NCI-H2196 (cell line): ENCODE measurements around the gene NR4A1.

Experiments used
- DNase-seq: peaks from one replicate; lab custom pipeline; 2025; ENCODE audit not compliant: unreplicated experiment; lab: John Stamatoyannopoulos, UW

NR4A1 gene

DNA sequence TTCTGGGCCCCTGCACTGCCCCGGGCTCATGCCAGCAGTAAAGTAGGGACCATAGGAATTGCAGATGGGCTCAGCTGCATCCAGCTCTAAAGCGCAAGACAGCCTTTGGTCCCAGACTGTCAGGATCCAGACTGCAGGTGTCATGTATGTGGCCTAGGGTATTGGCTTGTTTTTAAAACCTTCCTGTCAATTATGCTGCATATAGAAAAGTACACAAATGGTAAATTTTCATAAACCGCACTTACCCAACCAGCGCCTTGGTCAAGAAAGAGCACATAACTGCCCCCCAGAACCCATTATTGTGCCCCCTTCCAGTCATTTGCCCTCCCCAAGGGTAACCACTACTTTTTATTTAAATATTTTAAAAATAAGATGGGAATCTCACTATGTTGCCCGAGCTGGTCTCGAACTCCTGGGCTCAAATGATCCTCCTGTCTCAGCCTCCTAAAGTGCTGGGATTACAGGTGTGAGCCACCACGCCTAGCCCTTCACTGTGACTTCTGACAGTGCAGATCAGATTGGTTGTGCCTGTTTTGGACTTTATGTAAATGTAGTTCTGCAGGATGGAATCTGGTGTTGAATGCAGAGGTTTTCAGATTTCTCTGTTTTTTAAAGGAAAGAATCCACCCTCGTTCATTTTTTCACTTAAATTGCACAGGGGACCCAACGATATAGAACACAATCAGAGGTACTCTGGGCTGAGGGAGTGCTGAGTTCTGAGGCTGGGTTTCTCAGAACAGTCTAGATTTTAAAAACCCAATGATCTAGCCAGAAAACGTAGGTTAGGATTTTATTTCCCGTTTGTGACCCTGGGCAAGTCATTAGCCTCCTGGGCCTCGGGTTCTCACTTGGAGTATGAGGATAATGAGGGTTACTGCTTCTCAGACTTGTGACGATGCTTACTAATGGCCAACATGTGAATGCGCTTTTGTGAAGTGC, 6.7 kb downstream of the NR4A1 start:
- DNase-seq = no peak

DNA sequence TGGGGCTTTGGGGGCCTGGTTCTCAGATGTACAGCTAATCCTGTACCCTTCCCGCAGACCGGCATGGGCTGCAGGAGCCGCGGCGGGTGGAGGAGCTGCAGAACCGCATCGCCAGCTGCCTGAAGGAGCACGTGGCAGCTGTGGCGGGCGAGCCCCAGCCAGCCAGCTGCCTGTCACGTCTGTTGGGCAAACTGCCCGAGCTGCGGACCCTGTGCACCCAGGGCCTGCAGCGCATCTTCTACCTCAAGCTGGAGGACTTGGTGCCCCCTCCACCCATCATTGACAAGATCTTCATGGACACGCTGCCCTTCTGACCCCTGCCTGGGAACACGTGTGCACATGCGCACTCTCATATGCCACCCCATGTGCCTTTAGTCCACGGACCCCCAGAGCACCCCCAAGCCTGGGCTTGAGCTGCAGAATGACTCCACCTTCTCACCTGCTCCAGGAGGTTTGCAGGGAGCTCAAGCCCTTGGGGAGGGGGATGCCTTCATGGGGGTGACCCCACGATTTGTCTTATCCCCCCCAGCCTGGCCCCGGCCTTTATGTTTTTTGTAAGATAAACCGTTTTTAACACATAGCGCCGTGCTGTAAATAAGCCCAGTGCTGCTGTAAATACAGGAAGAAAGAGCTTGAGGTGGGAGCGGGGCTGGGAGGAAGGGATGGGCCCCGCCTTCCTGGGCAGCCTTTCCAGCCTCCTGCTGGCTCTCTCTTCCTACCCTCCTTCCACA, 7.6 kb downstream of the NR4A1 start:
- DNase-seq = no peak

DNA sequence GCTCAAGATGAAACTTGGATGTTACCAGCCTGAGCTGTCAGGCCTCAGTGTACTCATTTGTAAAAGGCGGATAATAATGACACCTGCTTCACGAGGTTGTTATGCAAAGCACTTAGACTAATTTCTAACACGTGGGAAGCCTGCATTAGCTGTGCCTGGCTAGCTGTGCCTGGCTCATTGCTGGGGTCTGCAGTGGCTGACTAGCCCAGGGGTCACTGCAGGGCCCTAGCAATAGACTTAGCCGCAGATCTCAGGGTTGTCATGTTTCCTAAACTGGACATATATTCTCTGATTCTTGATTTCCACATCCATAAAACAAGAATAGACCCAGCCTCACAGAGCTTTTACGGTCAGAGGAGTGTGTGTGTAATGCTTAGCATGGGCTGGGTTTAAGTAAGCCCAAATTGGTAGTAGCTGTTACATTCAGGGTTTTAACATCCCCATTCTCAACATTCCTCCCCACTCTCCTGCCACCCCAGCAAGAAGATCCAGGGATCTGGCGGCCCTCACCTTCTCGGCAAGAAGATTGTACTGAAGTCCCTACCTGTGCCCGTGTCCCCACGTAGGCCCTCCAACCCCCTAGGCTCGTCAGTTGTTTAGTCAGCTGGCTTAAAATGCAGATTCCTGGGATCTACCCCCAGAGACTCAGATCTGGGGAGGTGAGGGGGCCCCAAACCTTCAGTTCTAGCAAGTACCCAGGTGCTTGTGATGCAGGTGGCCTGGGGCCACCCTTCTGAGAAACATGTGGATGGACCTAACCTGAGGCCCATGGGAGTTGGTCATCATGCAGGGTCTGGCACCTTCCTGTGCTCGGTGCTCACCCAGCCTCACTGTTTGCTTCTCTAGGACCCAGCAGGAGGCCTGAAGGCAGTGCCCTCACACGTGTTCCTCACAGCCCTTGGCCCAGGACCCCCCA, 8.6 kb downstream of the NR4A1 start:
- no peak for DNase-seq

DNA sequence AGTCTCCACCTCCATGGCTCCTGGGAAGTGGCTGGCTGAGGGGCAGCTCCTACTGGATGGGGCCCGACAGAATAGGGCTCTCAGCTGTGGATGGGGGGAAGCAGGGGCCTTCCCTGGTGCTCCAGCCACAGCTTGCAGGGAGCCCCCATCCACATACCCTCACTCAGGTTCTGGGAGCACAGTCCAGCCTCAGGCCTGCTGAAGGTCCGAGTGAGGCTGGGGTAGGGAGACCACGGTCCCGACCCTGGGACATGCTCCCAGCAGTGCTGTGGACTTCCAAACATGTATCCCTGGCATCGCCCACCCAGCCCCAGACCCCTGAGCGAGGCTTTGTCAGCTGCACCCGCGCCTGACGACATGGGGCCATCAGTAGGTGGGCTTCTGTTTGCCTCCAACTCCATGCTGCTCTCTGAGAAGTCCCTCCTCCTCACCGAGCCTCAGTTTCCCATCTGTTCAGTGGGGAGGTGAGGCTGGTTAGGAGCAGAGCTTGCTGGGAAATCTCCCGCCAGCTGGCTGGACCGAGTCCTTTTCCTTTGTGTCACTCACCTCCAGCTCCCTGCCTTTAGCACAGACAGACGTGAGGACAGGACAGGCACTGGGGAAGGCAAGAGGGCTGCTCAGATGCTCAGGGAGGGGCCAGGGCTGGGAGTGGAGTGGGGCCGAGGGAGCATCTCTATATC, 9.4 kb downstream of the NR4A1 start:
- no peak for DNase-seq

GRCh38 chr12:52061470-52062166, 10.4 kb downstream of the NR4A1 start:
- no peak for DNase-seq

DNA sequence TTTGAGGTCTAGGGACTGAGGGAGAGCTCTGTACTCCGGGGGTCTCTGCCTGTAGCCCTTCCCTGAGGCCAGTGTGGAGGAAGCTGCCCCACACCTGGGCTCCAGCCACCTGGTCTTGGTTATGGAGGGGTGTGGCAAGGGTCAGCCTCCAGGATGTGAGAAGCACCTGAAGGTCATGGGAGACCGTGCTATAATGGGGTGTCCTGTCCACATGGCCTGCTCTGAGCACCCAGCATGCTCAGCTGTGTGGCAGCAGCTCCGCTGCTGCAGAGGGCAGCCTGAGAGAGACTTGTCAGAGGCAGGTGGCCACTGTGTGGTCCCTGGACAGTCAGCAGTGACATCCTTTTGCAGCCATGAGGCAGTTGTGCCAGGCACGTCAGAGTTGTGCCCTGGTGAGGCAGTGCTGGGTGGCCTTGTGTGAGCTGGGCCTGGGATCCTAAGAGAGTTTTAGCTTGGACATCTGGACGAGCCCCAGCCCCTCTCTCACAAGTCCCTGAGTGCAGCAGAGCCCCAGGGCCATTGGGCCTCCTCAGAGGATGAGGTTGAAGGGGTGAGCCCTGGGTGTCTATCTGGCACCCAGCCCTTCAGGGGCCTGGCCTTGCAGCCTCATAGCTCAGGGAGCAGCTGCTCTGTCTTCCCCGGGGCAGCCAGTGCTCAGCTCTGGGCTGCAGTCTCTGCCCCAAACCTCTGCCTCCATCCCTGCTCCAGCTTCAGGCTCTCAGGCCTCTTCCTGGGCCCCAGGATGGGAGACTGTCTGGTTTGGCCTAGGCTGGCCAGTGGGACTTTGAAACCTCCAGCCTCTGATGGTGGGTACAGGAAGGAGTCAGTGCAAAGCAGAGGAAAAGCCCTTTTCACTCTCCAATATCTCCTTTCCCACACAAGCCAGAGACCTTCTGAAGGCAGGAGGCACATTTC, 11.2 kb downstream of the NR4A1 start:
- DNase-seq = no peak

GRCh38 chr12:52063082-52063924, 12.1 kb downstream of the NR4A1 start:
- no peak for DNase-seq

DNA sequence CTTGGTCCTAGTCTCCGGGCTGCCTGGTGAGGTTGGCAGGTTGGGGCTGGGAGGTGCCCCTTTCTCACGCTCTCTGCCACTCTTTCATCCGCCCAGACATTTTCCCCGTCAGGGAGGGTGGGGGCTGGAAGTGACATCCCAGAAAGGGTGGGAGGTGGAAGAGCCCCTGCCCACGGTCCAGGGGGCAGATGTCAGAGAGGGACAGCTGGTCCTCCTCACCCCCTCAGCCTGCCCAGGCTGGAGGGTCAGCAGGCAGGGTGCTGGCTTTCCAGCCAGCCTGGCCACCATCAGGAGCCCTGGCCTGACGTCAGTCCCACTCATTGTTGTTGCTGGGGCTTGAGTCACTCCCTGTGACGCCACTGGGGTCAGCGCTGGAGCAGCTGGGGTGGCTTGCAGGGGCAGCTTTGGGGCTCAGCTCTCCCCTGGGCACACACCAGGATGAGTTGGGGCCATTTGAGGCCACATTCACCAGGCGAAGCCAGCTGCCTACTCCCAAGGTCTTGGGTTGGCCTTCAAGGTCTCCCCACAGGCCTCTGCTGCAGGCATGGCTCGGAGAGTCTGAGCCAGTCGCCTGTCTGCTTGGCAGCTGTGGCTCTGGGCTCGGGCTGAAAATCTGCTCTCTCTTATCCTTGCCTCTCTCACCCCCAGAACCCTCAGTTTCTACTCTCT, 12.9 kb downstream of the NR4A1 start:
- no peak for DNase-seq

- no peak for DNase-seq
These were observed 15.3 kb downstream of the NR4A1 start for GRCh38 chr12:52066346-52067080.

DNA sequence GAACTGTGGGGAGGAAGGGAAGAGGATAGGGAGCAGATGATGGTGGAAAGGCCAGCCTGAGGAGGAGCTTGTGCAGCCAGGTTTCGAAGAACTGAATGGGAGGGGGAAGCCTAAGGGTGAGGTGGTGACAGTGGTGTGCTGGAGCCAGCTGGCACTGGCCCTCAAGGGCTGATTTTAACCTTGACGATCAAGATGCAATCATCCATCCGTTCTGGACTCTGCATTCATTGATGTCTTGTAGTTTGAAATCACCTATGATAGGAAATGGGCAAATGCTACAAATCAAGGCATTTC, 15.8 kb downstream of the NR4A1 start:
- no peak for DNase-seq

GRCh38 chr12:52069327-52070184, 18.3 kb downstream of the NR4A1 start, which contains the start of gene ATG101:
ATG101 (plus strand) TSS chr12:52069978; CDS start chr12:52073651, 3,673 bp downstream.
- peak; percentile 92 for DNase-seq

DNA sequence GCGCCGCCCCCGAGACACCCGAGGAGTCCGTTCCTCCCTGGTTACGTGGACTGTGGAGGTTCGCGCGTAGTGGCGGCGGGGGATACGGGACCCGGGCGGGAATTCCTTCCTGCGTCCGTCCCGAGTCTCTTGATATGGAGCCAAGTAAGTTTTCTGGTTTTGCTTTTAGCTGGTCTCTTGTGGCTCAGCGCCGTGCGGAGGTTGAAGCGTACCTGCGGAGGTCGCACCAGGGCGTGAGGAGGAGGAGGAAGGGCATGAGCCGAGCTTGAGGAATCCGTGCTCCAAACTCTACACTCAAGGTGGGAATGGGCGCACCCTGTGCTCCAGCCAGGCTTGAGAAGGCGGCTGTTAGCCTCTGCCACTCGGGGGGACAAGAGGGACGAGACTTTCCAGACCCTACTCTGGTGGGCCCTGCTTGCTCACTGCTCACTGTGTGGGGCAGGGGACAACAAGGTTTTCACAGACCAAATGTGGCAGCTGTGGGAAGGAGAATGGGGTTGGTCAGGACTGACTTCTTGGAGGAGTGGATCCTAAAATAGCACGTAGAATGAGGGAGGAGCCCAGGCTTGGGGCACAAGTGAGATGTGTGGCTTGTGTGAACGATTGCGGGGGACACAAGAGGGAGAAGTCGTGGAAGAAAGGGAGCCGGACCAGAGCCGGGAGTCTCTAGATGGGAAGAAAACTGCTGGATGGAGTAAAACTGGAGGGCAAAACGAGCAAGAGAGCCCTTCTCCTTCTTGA, 19.1 kb downstream of the NR4A1 start:
- no peak for DNase-seq

DNA sequence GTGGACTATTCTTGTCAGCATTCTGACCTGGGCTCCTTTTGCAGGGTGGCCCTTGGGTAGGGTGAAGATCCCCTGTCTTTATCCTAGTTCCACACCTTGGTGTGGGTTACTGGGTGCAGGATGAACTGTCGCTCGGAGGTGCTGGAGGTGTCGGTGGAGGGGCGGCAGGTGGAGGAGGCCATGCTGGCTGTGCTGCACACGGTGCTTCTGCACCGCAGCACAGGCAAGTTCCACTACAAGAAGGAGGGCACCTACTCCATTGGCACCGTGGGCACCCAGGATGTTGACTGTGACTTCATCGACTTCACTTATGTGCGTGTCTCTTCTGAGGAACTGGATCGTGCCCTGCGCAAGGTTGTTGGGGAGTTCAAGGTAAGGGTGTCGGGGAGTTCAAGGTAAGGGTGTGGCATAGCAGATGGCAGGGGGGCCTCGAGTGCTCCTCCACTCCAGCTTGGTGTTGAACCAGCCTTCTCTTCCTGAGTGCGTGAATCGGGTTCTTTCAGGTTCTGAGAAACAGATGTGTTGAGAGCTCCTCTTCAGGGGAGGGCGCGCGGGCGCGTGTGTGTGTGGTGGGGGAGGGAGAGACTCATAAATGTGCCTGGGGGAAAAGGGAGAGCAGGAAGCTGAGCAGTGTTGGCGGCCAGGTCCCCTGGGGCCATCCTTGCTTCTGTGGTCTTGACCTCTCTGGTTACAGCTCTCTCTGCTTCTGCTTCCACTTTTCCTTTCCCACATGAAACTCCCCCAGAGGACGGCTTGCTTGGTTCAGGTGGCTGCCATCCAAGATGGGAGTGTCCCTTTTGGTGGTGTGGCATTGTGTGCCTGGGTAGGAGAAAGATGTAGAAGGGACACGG, 22.5 kb downstream of the NR4A1 start:
- DNase-seq = peak; percentile 79

- peak; percentile 43 for DNase-seq
These were observed 23.9 kb downstream of the NR4A1 start for GRCh38 chr12:52074971-52075724.
